GM12865 (cell line): ENCODE measurements around the gene KRTAP10-5.
"Not testable (repeated sequence)": the region's sequence is repeated elsewhere in the genome, so short reads cannot be mapped to it uniquely, and the experiment has no call there.

ENCODE experiments used
- DNase-seq: peaks from one replicate; pipeline ENCODE4 v3.0.0; 2010; ENCODE audit warnings: low read depth
- H3K4me3 ChIP-seq: 2 replicates; pipeline ENCODE4 v1.5.1; 2011; ENCODE audit warnings: mild to moderate bottlenecking, low read depth, low read length, control low read depth
- CTCF ChIP-seq: IDR thresholded peaks from 2 replicates; pipeline ENCODE4 v1.5.1; 2011; ENCODE audit warnings: low read length, control low read depth, low read depth, inconsistent platforms; ENCODE audit not compliant: insufficient read depth; ENCODE audit errors: missing control alignments

Gene KRTAP10-5

GRCh38 chr21:44609193-44609592 lies 28.8 kb upstream of the KRTAP10-5 start:
- no peak for DNase-seq
- TF ChIP-seq CTCF, result no peak
- no peak overlapping the region for H3K4me3 ChIP-seq

GRCh38 chr21:44606495-44606894 lies 26.1 kb upstream of the KRTAP10-5 start:
- no peak for DNase-seq
- H3K4me3 ChIP-seq, result no peak overlapping the region
- TF ChIP-seq CTCF, result no peak

- no peak for TF ChIP-seq CTCF
- DNase-seq, result no peak
- H3K4me3 ChIP-seq, result no peak overlapping the region
These were observed 23.5 kb upstream of the KRTAP10-5 start for GRCh38 chr21:44603911-44604310.

- no peak overlapping the region for H3K4me3 ChIP-seq
- no peak for TF ChIP-seq CTCF
- no peak for DNase-seq
These were observed 22.9 kb upstream of the KRTAP10-5 start for GRCh38 chr21:44603109-44603875.

GRCh38 chr21:44602463-44602850 lies 22.1 kb upstream of the KRTAP10-5 start:
- no peak for TF ChIP-seq CTCF
- H3K4me3 ChIP-seq, result no peak overlapping the region
- DNase-seq, result no peak

- H3K4me3 ChIP-seq, result no peak overlapping the region
- no peak for TF ChIP-seq CTCF
- DNase-seq, result no peak
These were observed 21.4 kb upstream of the KRTAP10-5 start for GRCh38 chr21:44601596-44602462.

GRCh38 chr21:44601091-44601490 lies 20.7 kb upstream of the KRTAP10-5 start:
- H3K4me3 ChIP-seq, DNase-seq: not testable (repeated sequence)

- H3K4me3 ChIP-seq, DNase-seq: not testable (repeated sequence)
These were observed 19.9 kb upstream of the KRTAP10-5 start, which contains the start of gene KRTAP10-7 for GRCh38 chr21:44600118-44600978. KRTAP10-7 (plus strand) TSS chr21:44600597; CDS start chr21:44600622, 25 bp downstream.
